Measurements from ENCODE around the gene UBE2J2. TPM values are rescaled to one million over a fixed set of nuclear protein-coding genes. Genes with fewer than 3 reads are reported as not detected.

Gene UBE2J2
- polyA plus RNA-seq, 2 of the 4 experiments (the other 2 are of a cell fraction) = 21.2 to 36.2 TPM

- Histone ChIP-seq H3K9me3 (no peaks in the 10 kb centered on the region), H3K4me2 (no peak overlapping the region), H3K4me3 (no peak overlapping the region), H3K4me1 (peaks cover 8% of the 10 kb centered on the region; the same call in 1 of the 3 replicates), H3K27ac (no peak overlapping the region)
- ChIA-PET CTCF (interaction anchor here (1.3 to 4.2 kb wide), 3 partner anchors 66 to 108 kb away, joined by 3 to 31 read pairs (median 3); no protein-coding TSS in a partner anchor), POLR2A (no interaction called here)
- FAIRE-seq (no peak), ATAC-seq (no peak), DNase-seq (ENCODE audit: low read depth in 1 of 2, low spot score in 1 of 2) (no peak)
- TF ChIP-seq ZC3H11A (IDR thresholded peaks at IDR 0.05) = no peak
- TF ChIP-seq EP300 (IDR thresholded peaks at IDR 0.05) = no peak
- TF ChIP-seq EHF (CRISPR knock-in tag; IDR thresholded peaks at IDR 0.05) = no peak
- no peak for TF ChIP-seq HMGXB4 (CRISPR knock-in tag; IDR thresholded peaks at IDR 0.05; ENCODE audit: borderline replicate concordance)
- TF ChIP-seq SREBF2 (IDR thresholded peaks at IDR 0.05) = no peak
- no peak for TF ChIP-seq SMC3 (IDR thresholded peaks at IDR 0.05)
- TF ChIP-seq PHF8 (IDR thresholded peaks at IDR 0.05; ENCODE audit: borderline replicate concordance, low read depth) = no peak
- TF ChIP-seq CBX8 (IDR thresholded peaks at IDR 0.05) = no peak
- TF ChIP-seq CHD2 (IDR thresholded peaks at IDR 0.05; ENCODE audit: low read length, partially characterized antibody) = no peak
- TF ChIP-seq BHLHE40 (IDR thresholded peaks at IDR 0.05; ENCODE audit: low read depth, low read length) = no peak
- no peak for TF ChIP-seq RNF2 (IDR thresholded peaks at IDR 0.05; ENCODE audit: borderline replicate concordance, low read depth)
- TF ChIP-seq TP53 (CRISPR knock-in tag; IDR thresholded peaks at IDR 0.05) = no peak
- TF ChIP-seq ZSCAN20 (CRISPR knock-in tag; IDR thresholded peaks at IDR 0.05) = no peak
- WGBS (ENCODE audit: missing lambda C conversion rate) = 95% methylated on average over 17 of the region's 18 CpGs
Observed at GRCh38 chr1:1225913-1226312, 47.7 kb downstream of the UBE2J2 start.

GRCh38 chr1:1225238-1225845 lies 48.3 kb downstream of the UBE2J2 start:
- TF ChIP-seq ATOH8 (CRISPR knock-in tag; IDR thresholded peaks at IDR 0.05; ENCODE audit: low read depth) (no peak), TFCP2L1 (CRISPR knock-in tag; IDR thresholded peaks at IDR 0.05) (no peak), PHF8 (IDR thresholded peaks at IDR 0.05; ENCODE audit: borderline replicate concordance, low read depth) (no peak), POLR2A (IDR thresholded peaks at IDR 0.05; ENCODE audit: low read length) (no peak), HOXA7 (CRISPR knock-in tag; IDR thresholded peaks at IDR 0.05) (no peak), PBX3 (IDR thresholded peaks at IDR 0.05) (no peak), HDAC2 (IDR thresholded peaks at IDR 0.05) (no peak), SMC3 (IDR thresholded peaks at IDR 0.05) (no peak), EP300 (IDR thresholded peaks at IDR 0.05) (no peak), FOXS1 (CRISPR knock-in tag; IDR thresholded peaks at IDR 0.05) (no peak), POLR2AphosphoS2 (conservative IDR thresholded peaks at IDR 0.05; ENCODE audit: low read length) (no peak), RFX5 (IDR thresholded peaks at IDR 0.05) (no peak), ELK1 (IDR thresholded peaks at IDR 0.05; ENCODE audit: low read depth, low read length) (no peak), ZFP36 (IDR thresholded peaks at IDR 0.05; ENCODE audit: borderline replicate concordance, partially characterized antibody) (no peak), BCL3 (IDR thresholded peaks at IDR 0.05) (no peak), HEYL (CRISPR knock-in tag; IDR thresholded peaks at IDR 0.05) (no peak), RCOR1 (IDR thresholded peaks at IDR 0.05; ENCODE audit: low read depth, low read length) (no peak), RAD21 (conservative IDR thresholded peaks at IDR 0.05 in 1 of 2, IDR thresholded peaks at IDR 0.05 in 1 of 2) (no peak), FOSL2 (IDR thresholded peaks at IDR 0.05) (no peak), FOSL2 (CRISPR knock-in tag; IDR thresholded peaks at IDR 0.05) (no peak), EHF (CRISPR knock-in tag; IDR thresholded peaks at IDR 0.05) (no peak)
- Histone ChIP-seq H3K4me3 (no peak overlapping the region), H3K9me3 (no peaks in the 10 kb centered on the region), H3K4me1 (peaks cover 4% of the 10 kb centered on the region; the same call in 1 of the 3 replicates), H3K4me2 (no peak overlapping the region), H3K27ac (no peak overlapping the region)
- no peak for DNase-seq (ENCODE audit: low read depth in 1 of 2, low spot score in 1 of 2)
- WGBS (ENCODE audit: missing lambda C conversion rate) = 94% methylated on average over 20 of the region's 34 CpGs
- CTCF ChIA-PET = interaction anchor here (1.0 to 4.2 kb wide), 4 partner anchors 25 to 107 kb away, joined by 3 to 31 read pairs (median 3); no protein-coding TSS in a partner anchor
- no peak for FAIRE-seq
- no peak for ATAC-seq
- POLR2A ChIA-PET = no interaction called here
